ENCODE measurements around the gene UGT1A8.

UGT1A8 gene

DNA sequence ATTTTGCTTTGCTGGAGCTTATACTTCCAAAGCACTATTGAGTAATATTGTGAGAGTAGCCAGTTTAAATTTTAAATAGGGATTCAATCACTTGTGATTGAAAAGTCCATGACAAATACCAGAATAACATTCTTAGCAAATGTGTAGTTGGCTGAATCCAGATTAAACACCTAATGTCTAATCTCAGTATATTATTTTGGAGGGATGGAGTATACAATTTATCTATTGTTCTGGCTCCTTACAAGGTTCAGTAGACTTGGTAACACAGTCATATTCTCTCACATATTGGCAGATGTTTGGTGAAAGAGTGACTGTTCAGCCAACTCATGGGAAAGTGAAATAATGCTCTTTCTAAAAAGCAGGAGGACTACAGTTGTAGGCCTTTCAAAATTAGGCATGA is 56.5 kb downstream of the UGT1A8 start:
- TF ChIP-seq, protein P1, sequence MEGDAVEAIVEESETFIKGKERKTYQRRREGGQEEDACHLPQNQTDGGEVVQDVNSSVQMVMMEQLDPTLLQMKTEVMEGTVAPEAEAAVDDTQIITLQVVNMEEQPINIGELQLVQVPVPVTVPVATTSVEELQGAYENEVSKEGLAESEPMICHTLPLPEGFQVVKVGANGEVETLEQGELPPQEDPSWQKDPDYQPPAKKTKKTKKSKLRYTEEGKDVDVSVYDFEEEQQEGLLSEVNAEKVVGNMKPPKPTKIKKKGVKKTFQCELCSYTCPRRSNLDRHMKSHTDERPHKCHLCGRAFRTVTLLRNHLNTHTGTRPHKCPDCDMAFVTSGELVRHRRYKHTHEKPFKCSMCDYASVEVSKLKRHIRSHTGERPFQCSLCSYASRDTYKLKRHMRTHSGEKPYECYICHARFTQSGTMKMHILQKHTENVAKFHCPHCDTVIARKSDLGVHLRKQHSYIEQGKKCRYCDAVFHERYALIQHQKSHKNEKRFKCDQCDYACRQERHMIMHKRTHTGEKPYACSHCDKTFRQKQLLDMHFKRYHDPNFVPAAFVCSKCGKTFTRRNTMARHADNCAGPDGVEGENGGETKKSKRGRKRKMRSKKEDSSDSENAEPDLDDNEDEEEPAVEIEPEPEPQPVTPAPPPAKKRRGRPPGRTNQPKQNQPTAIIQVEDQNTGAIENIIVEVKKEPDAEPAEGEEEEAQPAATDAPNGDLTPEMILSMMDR (IDR thresholded peaks at IDR 0.05) = no peak

- TF ChIP-seq, protein P1 (IDR thresholded peaks at IDR 0.05) = no peak
Observed at GRCh38 chr2:233674314-233674713, 56.9 kb downstream of the UGT1A8 start.

DNA sequence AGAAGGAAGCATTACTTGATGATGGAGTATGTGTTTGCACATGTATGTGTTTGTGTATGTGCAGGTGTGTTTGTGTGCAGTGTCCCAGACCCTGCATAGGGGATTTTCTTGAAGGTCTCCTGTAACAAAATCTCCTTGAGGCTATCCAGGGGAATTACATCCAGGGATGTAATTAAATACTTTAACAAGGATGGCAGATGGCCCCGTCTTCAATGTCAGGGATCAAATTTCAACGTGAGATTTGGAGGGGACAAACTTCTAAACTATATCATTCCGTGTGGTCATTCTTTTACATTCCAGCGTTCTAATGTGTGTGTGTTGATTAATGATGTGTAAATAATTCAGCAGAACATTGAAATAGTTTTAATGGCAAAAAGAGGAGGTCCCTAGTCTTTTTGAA is 57.6 kb downstream of the UGT1A8 start:
- TF ChIP-seq, protein P1 (IDR thresholded peaks at IDR 0.05) = no peak

DNA sequence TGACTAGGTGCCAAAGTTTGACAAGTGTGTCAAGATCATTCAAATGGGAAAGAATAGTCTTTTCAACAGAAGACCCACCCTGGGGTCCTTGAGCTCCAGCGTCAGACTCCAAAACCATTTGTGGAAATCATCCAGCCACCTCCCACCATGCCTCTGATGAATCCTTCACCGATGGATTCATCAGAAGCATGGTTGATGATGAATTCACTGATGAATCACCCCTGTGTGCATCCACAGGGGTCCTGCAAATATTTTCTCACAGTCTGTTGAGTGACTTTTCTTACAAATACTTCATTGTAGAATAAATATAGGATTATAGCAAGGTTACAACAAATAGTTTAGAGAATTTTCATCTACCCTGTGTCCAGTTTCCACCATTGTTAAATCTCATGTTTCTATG is 58.6 kb downstream of the UGT1A8 start:
- TF ChIP-seq, protein P1 (IDR thresholded peaks at IDR 0.05) = no peak

DNA sequence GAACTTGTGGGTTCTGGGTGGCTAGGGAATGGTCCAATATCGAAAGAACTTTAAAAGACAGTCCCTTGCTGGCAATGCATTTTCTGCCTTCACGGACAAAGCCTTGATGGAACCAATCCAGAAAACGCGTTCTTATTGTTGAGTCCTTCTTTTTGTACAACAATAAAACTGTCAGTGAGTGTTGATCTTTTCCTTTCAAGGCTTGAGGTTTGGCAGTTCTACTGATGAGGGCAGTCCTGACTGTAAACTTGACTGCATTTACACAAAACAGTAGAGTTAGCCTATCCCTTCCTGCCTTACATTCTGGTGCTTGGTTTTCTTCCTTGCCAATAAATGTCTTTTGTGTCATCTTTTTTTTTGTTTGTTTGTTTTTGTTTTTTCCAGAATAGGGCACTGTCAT is 61.8 kb downstream of the UGT1A8 start:
- TF ChIP-seq, protein P1 (IDR thresholded peaks at IDR 0.05) = no peak

DNA sequence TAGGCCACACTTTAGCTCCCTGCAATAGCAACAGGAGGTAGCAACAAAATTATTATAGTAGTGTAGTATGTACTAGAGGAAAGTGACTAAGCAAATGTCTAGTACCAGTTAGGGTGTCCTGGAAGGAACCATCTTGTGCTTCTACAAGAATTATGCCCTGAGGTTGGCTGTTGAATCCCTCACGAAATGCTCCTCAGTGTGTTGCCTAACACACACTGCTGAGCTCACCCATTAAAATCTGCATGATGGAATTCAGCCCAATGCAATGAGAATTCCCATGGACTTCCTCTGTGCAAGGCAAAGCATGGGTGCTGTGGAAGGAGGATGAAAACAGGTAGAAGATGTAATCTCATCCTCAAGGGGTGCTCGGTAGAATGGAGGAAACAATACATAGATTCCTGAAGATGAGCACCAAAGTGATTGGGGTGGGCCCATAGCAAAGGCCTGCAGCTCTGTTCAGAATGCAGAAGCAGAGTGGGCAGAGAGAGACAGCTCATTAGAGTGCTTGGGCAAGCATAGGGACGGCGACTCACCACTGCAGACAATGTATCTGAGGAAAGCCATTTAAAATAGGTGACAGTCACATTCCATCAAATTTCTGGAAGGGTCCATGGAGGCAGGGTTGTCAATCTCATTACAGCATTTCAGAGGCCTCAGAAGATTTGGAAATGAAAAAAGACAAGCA is 63.1 kb downstream of the UGT1A8 start:
- TF ChIP-seq, protein P1 (IDR thresholded peaks at IDR 0.05) = no peak

DNA sequence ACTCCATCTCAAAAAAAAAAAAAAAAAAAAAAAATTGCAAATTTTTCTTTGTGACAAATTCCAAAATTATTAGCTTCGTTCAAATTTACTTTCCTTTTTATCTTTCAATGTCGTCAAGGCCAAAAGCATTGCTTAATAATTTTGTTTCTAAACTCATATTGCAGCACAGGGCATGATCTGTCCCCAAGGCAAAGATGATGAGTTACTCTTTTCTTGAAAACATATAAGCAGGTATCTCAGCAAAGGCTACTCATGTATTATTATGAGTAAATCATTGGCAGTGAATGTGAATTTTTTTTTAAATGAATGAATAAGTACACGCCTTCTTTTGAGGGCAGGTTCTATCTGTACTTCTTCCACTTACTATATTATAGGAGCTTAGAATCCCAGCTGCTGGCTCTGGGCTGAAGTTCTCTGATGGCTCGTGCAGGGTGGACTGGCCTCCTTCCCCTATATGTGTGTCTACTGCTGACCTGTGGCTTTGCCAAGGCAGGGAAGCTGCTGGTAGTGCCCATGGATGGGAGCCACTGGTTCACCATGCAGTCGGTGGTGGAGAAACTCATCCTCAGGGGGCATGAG is 64.2 kb downstream of the UGT1A8 start, which contains the start of gene UGT1A7:
UGT1A7 (plus strand) TSS at position 381 of the 579 bp plus-strand sequence; CDS start at position 418, 37 bp downstream.
- TF ChIP-seq, protein P1 (IDR thresholded peaks at IDR 0.05) = no peak
